Ishikawa (cell line): ENCODE measurements around the gene TMCC3.
A peak's percentile ranks its signal among the peaks of the same experiment; 100 is the strongest.

Experiments
- CEBPB ChIP-seq: IDR thresholded peaks from 2 replicates; pipeline ENCODE4 v1.6.1; 2012
- CREB1 ChIP-seq: IDR thresholded peaks from 2 replicates; pipeline ENCODE4 v1.6.1; 2012; ENCODE audit warnings: low read depth
- EGR1 ChIP-seq: IDR thresholded peaks from 2 replicates; pipeline ENCODE4 v1.6.1; 2012
- EP300 ChIP-seq: IDR thresholded peaks from 2 replicates; pipeline ENCODE4 v1.6.1; 2012; ENCODE audit warnings: borderline replicate concordance
- FOXM1 ChIP-seq: IDR thresholded peaks from 2 replicates; pipeline ENCODE4 v1.6.1; 2012; ENCODE audit warnings: low read depth, borderline replicate concordance
- MAX ChIP-seq: IDR thresholded peaks from 2 replicates; pipeline ENCODE4 v1.6.1; 2012
- NFIC ChIP-seq: IDR thresholded peaks from 2 replicates; pipeline ENCODE4 v1.6.1; 2012
- RAD21 ChIP-seq: IDR thresholded peaks from 2 replicates; pipeline ENCODE4 v1.6.1; 2012; ENCODE audit warnings: low read depth
- REST ChIP-seq: IDR thresholded peaks from 2 replicates; pipeline ENCODE4 v1.6.1; 2012; ENCODE audit warnings: low read depth, mild to moderate bottlenecking
- TAF1 ChIP-seq: IDR thresholded peaks from 2 replicates; pipeline ENCODE4 v1.6.1; 2012; ENCODE audit warnings: low read depth, mild to moderate bottlenecking
- TCF12 ChIP-seq: IDR thresholded peaks from 2 replicates; pipeline ENCODE4 v1.6.1; 2012; ENCODE audit warnings: low read depth
- TEAD4 ChIP-seq: IDR thresholded peaks from 2 replicates; pipeline ENCODE4 v1.6.1; 2012
- USF1 ChIP-seq: IDR thresholded peaks from 2 replicates; pipeline ENCODE4 v1.6.1; 2012
- YY1 ChIP-seq: IDR thresholded peaks from 2 replicates; pipeline ENCODE4 v1.6.1; 2012; ENCODE audit warnings: low read depth
- ZBTB7A ChIP-seq: IDR thresholded peaks from 2 replicates; pipeline ENCODE4 v1.6.1; 2012; ENCODE audit warnings: low read depth

TMCC3 gene

GRCh38 chr12:94534774-94535509 is 115.4 kb downstream of the TMCC3 start:
- no peak for TF ChIP-seq EGR1
- TF ChIP-seq TCF12 = no peak
- TF ChIP-seq USF1 = no peak
- TF ChIP-seq FOXM1 = no peak
- no peak for TF ChIP-seq ZBTB7A
- TF ChIP-seq RAD21 = no peak
- no peak for TF ChIP-seq YY1
- TF ChIP-seq NFIC = no peak

GRCh38 chr12:94534278-94534677 is 116.1 kb downstream of the TMCC3 start:
- TF ChIP-seq EGR1 (no peak), TAF1 (no peak), ZBTB7A (no peak), TEAD4 (no peak), CEBPB (no peak), TCF12 (no peak), MAX (no peak), RAD21 (no peak)

- TF ChIP-seq RAD21 = peak; percentile 94
- TF ChIP-seq TCF12 = no peak
Measured at GRCh38 chr12:94532490-94533422, 117.6 kb downstream of the TMCC3 start.

GRCh38 chr12:94531196-94531720 is 119.1 kb downstream of the TMCC3 start:
- TF ChIP-seq MAX = no peak
- no peak for TF ChIP-seq REST
- no peak for TF ChIP-seq TAF1
- TF ChIP-seq TEAD4 = no peak
- no peak for TF ChIP-seq TCF12
- no peak for TF ChIP-seq EGR1
- no peak for TF ChIP-seq ZBTB7A
- TF ChIP-seq CREB1 = no peak
- TF ChIP-seq CEBPB = no peak
- TF ChIP-seq NFIC = no peak
- TF ChIP-seq RAD21 = no peak
- no peak for TF ChIP-seq YY1
- no peak for TF ChIP-seq FOXM1
- no peak for TF ChIP-seq EP300
- TF ChIP-seq USF1 = no peak

GRCh38 chr12:94525951-94526350 is 124.4 kb downstream of the TMCC3 start:
- no peak for TF ChIP-seq EP300
- no peak for TF ChIP-seq FOXM1
- TF ChIP-seq ZBTB7A = no peak
- TF ChIP-seq YY1 = no peak
- TF ChIP-seq MAX = no peak
- no peak for TF ChIP-seq TAF1
- no peak for TF ChIP-seq TCF12
- TF ChIP-seq NFIC = no peak
- no peak for TF ChIP-seq CREB1
- no peak for TF ChIP-seq USF1
